OCI-LY7 (cell line): Measurements from ENCODE around the gene NRF1. TPM values are rescaled to one million over a fixed set of nuclear protein-coding genes. Genes with fewer than 3 reads are reported as not detected.

ENCODE experiments used
- BruUV-seq: library from RNA; stranded (reverse); fragments of 400-500 nt; replicated peaks from 2 replicates; lab custom pipeline; 2021; lab: Mats Ljungman, UMichigan
- CTCF ChIA-PET: fragments of 300-600 bp; sonication (Branson Sonifier 250); formaldehyde crosslinking; loops from one replicate; lab custom pipeline; 2022; ENCODE audit warnings: antibody characterized with exemption; ENCODE audit not compliant: unreplicated experiment; lab: Charles Lee
- POLR2A ChIA-PET: fragments of 300-600 bp; sonication (Branson Sonifier 250); formaldehyde crosslinking; loops from one replicate; lab custom pipeline; 2022; ENCODE audit warnings: antibody characterized with exemption; lab: Charles Lee
- DNase-seq: peaks from one replicate; pipeline ENCODE4 v3.0.0-alpha.2; 2015; ENCODE audit warnings: low spot score
- H2AFZ ChIP-seq: fragments of 200-600 bp; sonication (generic), shearing (Covaris generic); 2 replicates; pipeline ENCODE4 v1.6.1; 2014; ENCODE audit warnings: mild to moderate bottlenecking, antibody characterized with exemption, low read length, moderate library complexity
- H3K27ac ChIP-seq: fragments of 200-600 bp; sonication (generic); 2 replicates; pipeline ENCODE4 v1.5.1; 2014; ENCODE audit warnings: mixed run types, low read depth, mild to moderate bottlenecking, moderate library complexity, low read length, inconsistent platforms; ENCODE audit not compliant: poor library complexity, severe bottlenecking
- H3K36me3 ChIP-seq: fragments of 200-600 bp; sonication (generic); 2 replicates; pipeline ENCODE4 v1.6.1; 2014; ENCODE audit warnings: mild to moderate bottlenecking, antibody characterized with exemption, low read length, moderate library complexity, mixed read lengths; ENCODE audit not compliant: insufficient read depth
- H3K4me1 ChIP-seq: fragments of 200-600 bp; sonication (generic); 2 replicates; pipeline ENCODE4 v1.5.1; 2014; ENCODE audit warnings: mild to moderate bottlenecking, low read length; ENCODE audit not compliant: insufficient read depth, poor library complexity, severe bottlenecking
- H3K4me2 ChIP-seq: fragments of 200-600 bp; sonication (generic); 2 replicates; pipeline ENCODE4 v1.6.1; 2014; ENCODE audit warnings: mild to moderate bottlenecking, low read length
- H3K4me3 ChIP-seq: fragments of 200-600 bp; sonication (generic); 2 replicates; pipeline ENCODE4 v1.5.1; 2014; ENCODE audit warnings: mild to moderate bottlenecking, low read depth, low read length; ENCODE audit not compliant: poor library complexity, severe bottlenecking
- H3K79me2 ChIP-seq: fragments of 200-600 bp; sonication (generic); 2 replicates; pipeline ENCODE4 v1.6.1; 2016; ENCODE audit warnings: low read depth, mild to moderate bottlenecking, low read length, moderate library complexity, mixed read lengths; ENCODE audit not compliant: insufficient read depth
- H3K9me2 ChIP-seq: fragments of 200-600 bp; sonication (generic); 2 replicates; pipeline ENCODE4 v1.6.1; 2016; ENCODE audit warnings: mild to moderate bottlenecking, low read length, mixed read lengths; ENCODE audit not compliant: insufficient read depth
- H3K9me3 ChIP-seq: fragments of 200-600 bp; sonication (generic); 2 replicates; pipeline ENCODE4 v1.6.1; 2014; ENCODE audit warnings: mild to moderate bottlenecking, mixed run types, low read length, mixed read lengths
- H4K20me1 ChIP-seq: fragments of 200-600 bp; sonication (generic); 2 replicates; pipeline ENCODE4 v1.6.1; 2014; ENCODE audit warnings: mild to moderate bottlenecking, antibody characterized with exemption, low read length, moderate library complexity, mixed read lengths; ENCODE audit not compliant: insufficient read depth
- CTCF ChIP-seq: fragments of 200-600 bp; sonication (generic); conservative IDR thresholded peaks from 2 replicates; pipeline ENCODE4 v1.5.1; 2014; ENCODE audit warnings: mild to moderate bottlenecking, antibody characterized with exemption, low read length, moderate library complexity, mixed read lengths
- EZH2phosphoT487 ChIP-seq: fragments of 200-600 bp; sonication (generic); IDR thresholded peaks from 2 replicates; pipeline ENCODE4 v1.6.1; 2018; ENCODE audit warnings: low read depth, borderline replicate concordance, mild to moderate bottlenecking, mixed run types, antibody characterized with exemption, low read length, moderate library complexity, mixed read lengths
- intact Hi-C: fragments of 100-400 bp; cut with micrococcal nuclease; formaldehyde crosslinking; loops from one replicate; pipeline ENCODE4 v1.10.0; 2022; ENCODE audit not compliant: unreplicated experiment
- total RNA-seq, 2 experiments: library from RNA; depleted of rRNA in 1 of 2; stranded (reverse); fragments of >200 nt in 1 of 2; shearing (Covaris generic) in 1 of 2; gene quantifications; 2 replicates each; pipeline ENCODE4 v1.2.3, GENCODE V29; 2014 to 2022

The NRF1 gene
- total RNA-seq, 2 experiments from 2014 or later, result 26.5 to 26.9 TPM

GRCh38 chr7:129610709-129611245, 743 bp upstream of the NRF1 start:
- peaks cover 50% of the 10 kb centered on the region for H3K79me2 ChIP-seq
- H3K9me2 ChIP-seq, result no peaks in the 10 kb centered on the region
- intact Hi-C loops, result no loop called here
- BruUV-seq, result no TSS peak
- H3K27ac ChIP-seq, result peak overlapping the region; percentile 64
- peak overlapping the region; percentile 80 for H3K4me3 ChIP-seq
- H3K4me2 ChIP-seq, result peak overlapping the region; percentile 77
- no peaks in the 10 kb centered on the region for H3K9me3 ChIP-seq
- TF ChIP-seq CTCF, result no peak
- TF ChIP-seq EZH2phosphoT487, result no peak
- ChIA-PET CTCF (no interaction called here), POLR2A (interaction anchor here (0.6 to 1.2 kb wide), 4 partner anchors 10 to 1945 kb away, joined by 3 to 5 read pairs (median 3); no protein-coding TSS in a partner anchor)
- H4K20me1 ChIP-seq, result peaks cover 19% of the 10 kb centered on the region; the same call in 1 of the 2 replicates
- peaks cover 44% of the 10 kb centered on the region for H3K36me3 ChIP-seq
- H2AFZ ChIP-seq, result peak overlapping the region; percentile 83
- peaks cover 35% of the 10 kb centered on the region for H3K4me1 ChIP-seq
- no peak for DNase-seq

GRCh38 chr7:129612112-129613015, 844 bp downstream of the NRF1 start:
- Histone ChIP-seq H3K79me2 (peaks cover 65% of the 10 kb centered on the region), H3K36me3 (peaks cover 29% of the 10 kb centered on the region), H3K9me3 (no peaks in the 10 kb centered on the region), H3K9me2 (no peaks in the 10 kb centered on the region), H3K4me1 (peaks cover 49% of the 10 kb centered on the region), H2AFZ (no peak overlapping the region; the same call in 1 of the 2 replicates), H4K20me1 (peaks cover 31% of the 10 kb centered on the region; the same call in 1 of the 2 replicates), H3K4me3 (peak overlapping the region; percentile 80), H3K27ac (peak overlapping the region; percentile 64), H3K4me2 (peak overlapping the region; percentile 96)
- DNase-seq, result peak; percentile 59
- no TSS peak for BruUV-seq
- ChIA-PET POLR2A (interaction anchor here (0.9 to 1.2 kb wide), 2 partner anchors 17 to 31 kb away, joined by 3 to 4 read pairs; no protein-coding TSS in a partner anchor), CTCF (interaction anchor here (0.5 kb wide), 1 partner anchor 25 kb away, joined by 3 read pairs; no protein-coding TSS in a partner anchor)
- TF ChIP-seq CTCF, result peak; percentile 91
- TF ChIP-seq EZH2phosphoT487, result no peak
- intact Hi-C loops, result loop anchor here (1.0 to 2.0 kb wide), 3 partner anchors 23 to 340 kb away; partner anchors contain the start of gene UBE2H
